Liver (tissue), 3 donors: Measurements from ENCODE around the gene PCDHGC5.

Experiments
- EGR1 ChIP-seq, 2 donors: IDR thresholded peaks; 2 replicates each; pipeline ENCODE4 v1.6.1; 2016 to 2018; ENCODE audit warnings: antibody characterized with exemption in 2 of 2, low read depth in 2 of 2
- FOXA1 ChIP-seq: IDR thresholded peaks from 2 replicates; pipeline ENCODE4 v1.6.1; 2016; ENCODE audit warnings: antibody characterized with exemption
- GABPA ChIP-seq, 2 donors: IDR thresholded peaks in 1 of 2; conservative IDR thresholded peaks in 1 of 2; 2 replicates each; pipeline ENCODE4 v1.6.1; 2016; ENCODE audit warnings: antibody characterized with exemption in 2 of 2, mild to moderate bottlenecking in 1 of 2, moderate library complexity in 1 of 2
- HNF4A ChIP-seq, 2 donors: conservative IDR thresholded peaks; 2 replicates each; pipeline ENCODE4 v1.6.1; 2016; ENCODE audit warnings: antibody characterized with exemption in 2 of 2, mild to moderate bottlenecking in 2 of 2
- JUND ChIP-seq, 2 donors: IDR thresholded peaks; 2 replicates each; pipeline ENCODE4 v1.6.1; 2016; ENCODE audit warnings: antibody characterized with exemption in 2 of 2
- NR2F2 ChIP-seq: IDR thresholded peaks from 2 replicates; pipeline ENCODE4 v1.6.1; 2016; ENCODE audit warnings: antibody characterized with exemption
- RAD21 ChIP-seq, 2 donors: IDR thresholded peaks; 2 replicates each; pipeline ENCODE4 v1.6.1; 2016; ENCODE audit warnings: antibody characterized with exemption in 2 of 2, mild to moderate bottlenecking in 2 of 2
- SP1 ChIP-seq: IDR thresholded peaks from 2 replicates; pipeline ENCODE4 v1.6.1; 2018; ENCODE audit warnings: antibody characterized with exemption, mild to moderate bottlenecking
- TAF1 ChIP-seq: conservative IDR thresholded peaks from 2 replicates; pipeline ENCODE4 v1.6.1; 2016; ENCODE audit warnings: antibody characterized with exemption, mild to moderate bottlenecking
- YY1 ChIP-seq: IDR thresholded peaks from 2 replicates; pipeline ENCODE4 v1.6.1; 2016; ENCODE audit warnings: antibody characterized with exemption, mild to moderate bottlenecking
- TF ChIP-seq, protein P1 (sequence below): fragments of 150-350 bp; IDR thresholded peaks from 2 replicates; pipeline ENCODE4 v1.5.1; 2017; ENCODE audit warnings: improper control_type of control experiment, low read depth, low read length; ENCODE audit not compliant: missing input control
- TF ChIP-seq, protein P2 (sequence below): IDR thresholded peaks from 2 replicates; pipeline ENCODE4 v1.6.1; 2016; ENCODE audit warnings: antibody characterized with exemption, mild to moderate bottlenecking
- TF ChIP-seq, protein P3 (sequence below): IDR thresholded peaks from 2 replicates; pipeline ENCODE4 v1.6.1; 2016; ENCODE audit warnings: antibody characterized with exemption
- donor health status: healthy.
- donor health status: healthy.

DNA sequence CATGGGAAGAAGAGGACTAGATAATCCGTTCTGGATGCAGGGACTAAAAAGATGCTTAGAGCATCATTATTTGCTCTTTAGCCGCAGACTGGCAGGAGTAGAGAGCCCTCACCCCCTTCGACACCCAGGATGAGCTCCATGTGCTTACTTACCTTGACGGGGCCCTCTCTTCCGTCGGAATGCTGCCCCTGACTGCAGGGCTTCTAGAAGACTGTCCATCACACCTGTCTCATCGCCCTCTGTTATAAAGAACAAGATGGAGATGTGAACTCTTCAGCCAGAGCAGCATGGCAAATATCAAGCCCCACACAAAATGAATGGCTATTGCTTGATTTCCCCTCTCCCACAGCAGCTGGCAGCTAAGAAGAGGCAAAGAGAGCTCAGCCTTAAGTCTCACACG is 35.1 kb downstream of the PCDHGC5 start:
- TF ChIP-seq, protein P1, sequence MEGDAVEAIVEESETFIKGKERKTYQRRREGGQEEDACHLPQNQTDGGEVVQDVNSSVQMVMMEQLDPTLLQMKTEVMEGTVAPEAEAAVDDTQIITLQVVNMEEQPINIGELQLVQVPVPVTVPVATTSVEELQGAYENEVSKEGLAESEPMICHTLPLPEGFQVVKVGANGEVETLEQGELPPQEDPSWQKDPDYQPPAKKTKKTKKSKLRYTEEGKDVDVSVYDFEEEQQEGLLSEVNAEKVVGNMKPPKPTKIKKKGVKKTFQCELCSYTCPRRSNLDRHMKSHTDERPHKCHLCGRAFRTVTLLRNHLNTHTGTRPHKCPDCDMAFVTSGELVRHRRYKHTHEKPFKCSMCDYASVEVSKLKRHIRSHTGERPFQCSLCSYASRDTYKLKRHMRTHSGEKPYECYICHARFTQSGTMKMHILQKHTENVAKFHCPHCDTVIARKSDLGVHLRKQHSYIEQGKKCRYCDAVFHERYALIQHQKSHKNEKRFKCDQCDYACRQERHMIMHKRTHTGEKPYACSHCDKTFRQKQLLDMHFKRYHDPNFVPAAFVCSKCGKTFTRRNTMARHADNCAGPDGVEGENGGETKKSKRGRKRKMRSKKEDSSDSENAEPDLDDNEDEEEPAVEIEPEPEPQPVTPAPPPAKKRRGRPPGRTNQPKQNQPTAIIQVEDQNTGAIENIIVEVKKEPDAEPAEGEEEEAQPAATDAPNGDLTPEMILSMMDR, result no peak
- TF ChIP-seq GABPA (IDR thresholded peaks at IDR 0.05 in 1 of 2, conservative IDR thresholded peaks at IDR 0.05 in 1 of 2) (no peak), HNF4A (conservative IDR thresholded peaks at IDR 0.05) (no peak), YY1 (no peak), SP1 (no peak), EGR1 (IDR thresholded peaks at IDR 0.05; ENCODE audit: low read depth in 2 of 2) (no peak), JUND (IDR thresholded peaks at IDR 0.05) (no peak), FOXA1 (no peak), TAF1 (no peak), RAD21 (IDR thresholded peaks at IDR 0.05) (no peak), NR2F2 (no peak)
- TF ChIP-seq, protein P2, sequence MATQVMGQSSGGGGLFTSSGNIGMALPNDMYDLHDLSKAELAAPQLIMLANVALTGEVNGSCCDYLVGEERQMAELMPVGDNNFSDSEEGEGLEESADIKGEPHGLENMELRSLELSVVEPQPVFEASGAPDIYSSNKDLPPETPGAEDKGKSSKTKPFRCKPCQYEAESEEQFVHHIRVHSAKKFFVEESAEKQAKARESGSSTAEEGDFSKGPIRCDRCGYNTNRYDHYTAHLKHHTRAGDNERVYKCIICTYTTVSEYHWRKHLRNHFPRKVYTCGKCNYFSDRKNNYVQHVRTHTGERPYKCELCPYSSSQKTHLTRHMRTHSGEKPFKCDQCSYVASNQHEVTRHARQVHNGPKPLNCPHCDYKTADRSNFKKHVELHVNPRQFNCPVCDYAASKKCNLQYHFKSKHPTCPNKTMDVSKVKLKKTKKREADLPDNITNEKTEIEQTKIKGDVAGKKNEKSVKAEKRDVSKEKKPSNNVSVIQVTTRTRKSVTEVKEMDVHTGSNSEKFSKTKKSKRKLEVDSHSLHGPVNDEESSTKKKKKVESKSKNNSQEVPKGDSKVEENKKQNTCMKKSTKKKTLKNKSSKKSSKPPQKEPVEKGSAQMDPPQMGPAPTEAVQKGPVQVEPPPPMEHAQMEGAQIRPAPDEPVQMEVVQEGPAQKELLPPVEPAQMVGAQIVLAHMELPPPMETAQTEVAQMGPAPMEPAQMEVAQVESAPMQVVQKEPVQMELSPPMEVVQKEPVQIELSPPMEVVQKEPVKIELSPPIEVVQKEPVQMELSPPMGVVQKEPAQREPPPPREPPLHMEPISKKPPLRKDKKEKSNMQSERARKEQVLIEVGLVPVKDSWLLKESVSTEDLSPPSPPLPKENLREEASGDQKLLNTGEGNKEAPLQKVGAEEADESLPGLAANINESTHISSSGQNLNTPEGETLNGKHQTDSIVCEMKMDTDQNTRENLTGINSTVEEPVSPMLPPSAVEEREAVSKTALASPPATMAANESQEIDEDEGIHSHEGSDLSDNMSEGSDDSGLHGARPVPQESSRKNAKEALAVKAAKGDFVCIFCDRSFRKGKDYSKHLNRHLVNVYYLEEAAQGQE, result no peak
- TF ChIP-seq, protein P3, sequence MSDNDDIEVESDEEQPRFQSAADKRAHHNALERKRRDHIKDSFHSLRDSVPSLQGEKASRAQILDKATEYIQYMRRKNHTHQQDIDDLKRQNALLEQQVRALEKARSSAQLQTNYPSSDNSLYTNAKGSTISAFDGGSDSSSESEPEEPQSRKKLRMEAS, result no peak
